ENCODE results near the gene CFHR3. TPM values are rescaled to one million over a fixed set of nuclear protein-coding genes. Genes with fewer than 3 reads are reported as not detected.

The CFHR3 gene
- total RNA-seq (2011; cell fraction: chromatin; rRNA removed; ENCODE audit: low replicate concordance), result 0.21 and 2.0 TPM in 2 replicates
- 0.67 TPM in 1 of 2 replicates, not detected in the other for total RNA-seq (2011; cell fraction: nucleolus; rRNA removed)
- total RNA-seq (2011; cell fraction: nucleoplasm; rRNA removed), result 0.51 TPM in 1 of 2 replicates, not detected in the other
- total RNA-seq (2014; rRNA removed) (0.14 and 0.37 TPM in 2 replicates), total RNA-seq (2014; rRNA removed; fragmentation: Illumina TruSeq; extraction: Trizol) (0.22 and 0.32 TPM in 2 replicates), total RNA-seq (2015; rRNA removed; fragmentation: Illumina TruSeq; extraction: Trizol) (0.14 and 0.15 TPM in 2 replicates), total RNA-seq (2021) (0.16 and 0.47 TPM in 2 replicates), polyA plus RNA-seq (2011; rRNA removed) (0.32 and 0.39 TPM in 2 replicates), polyA plus RNA-seq (2014; fragmentation: Illumina TruSeq; extraction: Trizol) (0.22 and 0.24 TPM in 2 replicates), polyA plus RNA-seq (2014; fragmentation: Nextera tagmentation; extraction: Ambion mirVana) (under 1 TPM; 0.18 to 0.25 TPM), polyA plus RNA-seq (2014; rRNA removed) (0.28 and 1.1 TPM in 2 replicates), polyA minus RNA-seq (2011; rRNA and poly(A)+ RNA removed) (0.12 and 0.32 TPM in 2 replicates), Bru-seq, nascent RNA (percentile 25 among the genes with signal in this experiment), BruChase-seq, experiment 1, labeled RNA remaining after a 2-hour chase (percentile 22 among the genes with signal in this experiment), BruChase-seq, experiment 2, labeled RNA remaining after a 6-hour chase (percentile 16 among the genes with signal in this experiment)
- polyA plus RNA-seq (2011; cell fraction: cytosol; rRNA removed), result 0.09 TPM in 1 of 2 replicates, not detected in the other
- 0.27 and 0.55 TPM in 2 replicates for polyA plus RNA-seq (2011; cell fraction: nucleus; rRNA removed)
- 0.23 and 0.39 TPM in 2 replicates for polyA plus RNA-seq (2012)
- not detected in 2 replicates for polyA minus RNA-seq (2011; cell fraction: cytosol; rRNA and poly(A)+ RNA removed)
- not detected in 2 replicates for polyA minus RNA-seq (2011; cell fraction: nucleus; rRNA and poly(A)+ RNA removed)
- long read RNA-seq, experiment 1, result 0 reads
- long read RNA-seq, experiment 2, result 0 reads
- long read RNA-seq, experiment 3, result 0 reads

DNA sequence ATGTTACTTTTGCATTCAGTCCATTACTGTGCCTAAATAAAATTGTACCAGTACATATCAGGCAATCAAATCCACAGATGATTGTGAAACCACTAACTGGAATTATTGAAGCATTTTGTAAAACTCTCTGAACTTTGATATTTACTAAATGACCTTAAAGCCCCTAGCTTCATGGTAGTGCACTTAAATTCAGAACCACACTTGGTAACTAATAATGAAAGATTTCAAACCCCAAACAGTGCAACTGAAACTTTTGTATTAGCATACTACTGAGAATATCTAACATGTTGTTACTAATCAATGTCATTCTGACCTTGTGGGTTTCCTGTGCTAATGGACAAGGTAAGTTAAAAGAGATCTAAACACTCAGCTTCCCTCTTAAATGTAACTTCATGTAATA lies at the start of gene CFHR3:
CFHR3 (plus strand) TSS at position 238 of the 400 bp plus-strand sequence; CDS start at position 285, 47 bp downstream.
- intact Hi-C loops (cut with micrococcal nuclease), result no loop called here
- DNase-seq (ENCODE audit: extremely low read depth in 1 of 4, low spot score in 3 of 4), result no peak
- TF ChIP-seq, protein P1, sequence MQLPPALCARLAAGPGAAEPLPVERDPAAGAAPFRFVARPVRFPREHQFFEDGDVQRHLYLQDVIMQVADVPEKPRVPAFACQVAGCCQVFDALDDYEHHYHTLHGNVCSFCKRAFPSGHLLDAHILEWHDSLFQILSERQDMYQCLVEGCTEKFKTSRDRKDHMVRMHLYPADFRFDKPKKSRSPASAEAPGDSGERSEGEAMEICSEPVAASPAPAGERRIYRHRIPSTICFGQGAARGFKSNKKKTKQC (CRISPR knock-in tag; IDR thresholded peaks at IDR 0.05), result no peak
- TF ChIP-seq ZNF707 (CRISPR knock-in tag; conservative IDR thresholded peaks at IDR 0.05), result no peak
- TF ChIP-seq KDM5B (IDR thresholded peaks at IDR 0.05; ENCODE audit: insufficient replicate concordance, low read depth, low read length), result no peak
- TF ChIP-seq, protein P2, sequence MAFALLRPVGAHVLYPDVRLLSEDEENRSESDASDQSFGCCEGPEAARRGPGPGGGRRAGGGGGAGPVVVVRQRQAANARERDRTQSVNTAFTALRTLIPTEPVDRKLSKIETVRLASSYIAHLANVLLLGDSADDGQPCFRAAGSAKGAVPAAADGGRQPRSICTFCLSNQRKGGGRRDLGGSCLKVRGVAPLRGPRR (CRISPR knock-in tag; IDR thresholded peaks at IDR 0.05), result no peak
- no peak for TF ChIP-seq TOE1 (IDR thresholded peaks at IDR 0.05; ENCODE audit: borderline replicate concordance)
- no peak for TF ChIP-seq TOE1 (CRISPR knock-in tag; IDR thresholded peaks at IDR 0.05; ENCODE audit: borderline replicate concordance, low read depth)
- no peak for TF ChIP-seq HDAC3 (IDR thresholded peaks at IDR 0.05; ENCODE audit: borderline replicate concordance, partially characterized antibody)
- TF ChIP-seq ESRRB (CRISPR knock-in tag; IDR thresholded peaks at IDR 0.05; ENCODE audit: borderline replicate concordance), result no peak
- TF ChIP-seq GTF2A2 (tag; IDR thresholded peaks at IDR 0.05), result no peak
- no peak for TF ChIP-seq PKNOX1 (IDR thresholded peaks at IDR 0.05)
- TF ChIP-seq RBM25 (IDR thresholded peaks at IDR 0.05; ENCODE audit: low read depth, low read length, severe bottlenecking), result no peak
- TF ChIP-seq GATAD2B (IDR thresholded peaks at IDR 0.05; ENCODE audit: borderline replicate concordance), result no peak
- TF ChIP-seq, protein P3, sequence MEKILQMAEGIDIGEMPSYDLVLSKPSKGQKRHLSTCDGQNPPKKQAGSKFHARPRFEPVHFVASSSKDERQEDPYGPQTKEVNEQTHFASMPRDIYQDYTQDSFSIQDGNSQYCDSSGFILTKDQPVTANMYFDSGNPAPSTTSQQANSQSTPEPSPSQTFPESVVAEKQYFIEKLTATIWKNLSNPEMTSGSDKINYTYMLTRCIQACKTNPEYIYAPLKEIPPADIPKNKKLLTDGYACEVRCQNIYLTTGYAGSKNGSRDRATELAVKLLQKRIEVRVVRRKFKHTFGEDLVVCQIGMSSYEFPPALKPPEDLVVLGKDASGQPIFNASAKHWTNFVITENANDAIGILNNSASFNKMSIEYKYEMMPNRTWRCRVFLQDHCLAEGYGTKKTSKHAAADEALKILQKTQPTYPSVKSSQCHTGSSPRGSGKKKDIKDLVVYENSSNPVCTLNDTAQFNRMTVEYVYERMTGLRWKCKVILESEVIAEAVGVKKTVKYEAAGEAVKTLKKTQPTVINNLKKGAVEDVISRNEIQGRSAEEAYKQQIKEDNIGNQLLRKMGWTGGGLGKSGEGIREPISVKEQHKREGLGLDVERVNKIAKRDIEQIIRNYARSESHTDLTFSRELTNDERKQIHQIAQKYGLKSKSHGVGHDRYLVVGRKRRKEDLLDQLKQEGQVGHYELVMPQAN (IDR thresholded peaks at IDR 0.05; ENCODE audit: borderline replicate concordance), result no peak
- TF ChIP-seq ZNF134 (CRISPR knock-in tag; conservative IDR thresholded peaks at IDR 0.05), result no peak
- no peak for TF ChIP-seq RFX1 (IDR thresholded peaks at IDR 0.05)

More for the DNA sequence above, at the start of gene CFHR3:
- H3K9me1 ChIP-seq (ENCODE audit: control insufficient read depth, insufficient read depth, low read length), result no peaks in the 10 kb centered on the region
- no peaks in the 10 kb centered on the region for H3K4me1 ChIP-seq (replicated peaks in 1 of 2; ENCODE audit: control insufficient read depth in 2 of 2, insufficient read depth in 2 of 2, low read length in 2 of 2)
- no peak within 1 kb of the TSS for H3K4me3 ChIP-seq
- no peak within 1 kb of the TSS for H3K27ac ChIP-seq (ENCODE audit: extremely low read depth, low read depth, low read length)
- ChIA-PET POLR2A (no interaction called here), CTCF (ENCODE audit: low intra/inter-chr PET ratio) (no interaction called here)
- no peak for FAIRE-seq
- no peaks in the 10 kb centered on the region for H3K79me2 ChIP-seq (ENCODE audit: control insufficient read depth, insufficient read depth, low read length)
- ATAC-seq, result no peak
- no peak within 1 kb of the TSS for H3K4me2 ChIP-seq (ENCODE audit: insufficient read depth, low read length)
- no peaks in the 10 kb centered on the region for H4K20me1 ChIP-seq (replicated peaks; ENCODE audit: control insufficient read depth, insufficient read depth, low read length)
- H3K9ac ChIP-seq (ENCODE audit: insufficient read depth in 1 of 2, low read depth in 2 of 2, low read length in 2 of 2), result no peak within 1 kb of the TSS
- no peak within 1 kb of the TSS for H2AFZ ChIP-seq (ENCODE audit: low read depth, low read length)
- no peaks in the 10 kb centered on the region for H3K27me3 ChIP-seq (ENCODE audit: control insufficient read depth in 2 of 2, insufficient read depth in 2 of 2, low read length in 2 of 2)
- H3K9me3 ChIP-seq (replicated peaks; ENCODE audit: control insufficient read depth, insufficient read depth, low read depth, low read length), result no peaks in the 10 kb centered on the region
- no peaks in the 10 kb centered on the region for H3K36me3 ChIP-seq (ENCODE audit: control insufficient read depth, insufficient read depth, low read length)
- in situ Hi-C loops (cut with MboI), result no loop called here
- no TSS peak for BruUV-seq (replicated peaks)

Measured in K562 (cell line).